Upper lobe of left lung (tissue), 6 donors: ENCODE measurements around the gene CLSTN1. TPM values are rescaled to one million over a fixed set of nuclear protein-coding genes. Genes with fewer than 3 reads are reported as not detected.

Experiments
- ATAC-seq, 2 donors: fragments of 200-7000 bp; cut with Tn5 transposase; one replicate each; pipeline ENCODE4 v1.9.1; 2022; ENCODE audit warnings: mild to moderate bottlenecking in 2 of 2, moderate library complexity in 2 of 2; ENCODE audit not compliant: low FRiP score in 2 of 2
- DNase-seq, 2 donors: peaks; one replicate each; pipeline ENCODE4 v3.0.0-alpha.2; 2019 to 2020
- H3K27ac ChIP-seq, 4 donors: fragments of 200-600 bp; sonication (generic); one replicate each; pipeline ENCODE4 v1.5.1; 2016 to 2019
- H3K27me3 ChIP-seq, 4 donors: fragments of 200-600 bp; sonication (generic); one replicate each; pipeline ENCODE4 v1.5.1; 2017 to 2019
- H3K36me3 ChIP-seq, 4 donors: fragments of 200-600 bp; sonication (generic); one replicate each; pipeline ENCODE4 v1.5.1; 2016 to 2019
- H3K4me1 ChIP-seq, 4 donors: fragments of 200-600 bp; sonication (generic); one replicate each; pipeline ENCODE4 v1.5.1; 2018 to 2019
- H3K4me3 ChIP-seq, 4 donors: fragments of 200-600 bp; sonication (generic); one replicate each; pipeline ENCODE4 v1.5.1; 2017 to 2019; ENCODE audit warnings: mild to moderate bottlenecking in 2 of 4, moderate library complexity in 1 of 4
- H3K9me3 ChIP-seq, 4 donors: fragments of 200-600 bp; sonication (generic); one replicate each; pipeline ENCODE4 v1.5.1; 2018 to 2019
- CTCF ChIP-seq, 6 experiments: fragments of 450-650 bp in 4 of 6; fragments of 200-600 bp in 2 of 6; sonication (generic) in 2 of 6; IDR thresholded peaks; one replicate each; pipeline ENCODE4 v1.5.1; 2016 to 2019; ENCODE audit warnings: antibody characterized with exemption in 6 of 6
- EP300 ChIP-seq, 4 donors: sonication (generic); formaldehyde crosslinking; IDR thresholded peaks; one replicate each; pipeline ENCODE4 v1.5.1; 2017; ENCODE audit warnings: antibody characterized with exemption in 4 of 4, control low read depth in 2 of 4
- POLR2A ChIP-seq, 4 donors: fragments of 450-650 bp; IDR thresholded peaks; one replicate each; pipeline ENCODE4 v1.5.1; 2016 to 2017; ENCODE audit warnings: antibody characterized with exemption in 4 of 4, mild to moderate bottlenecking in 2 of 4
- POLR2AphosphoS5 ChIP-seq, 2 donors: sonication (generic); formaldehyde crosslinking; IDR thresholded peaks; one replicate each; pipeline ENCODE4 v1.5.1; 2017; ENCODE audit warnings: antibody characterized with exemption in 2 of 2
- WGBS, 2 donors: methylation state at CpG; one replicate each; pipeline ENCODE4 v1.1.5; 2017 to 2018; 5-methylcytosine and 5-hydroxymethylcytosine counted together
- total RNA-seq, 6 donors: library from RNA; depleted of rRNA in 4 of 6; stranded (reverse); fragments of >200 nt in 4 of 6; gene quantifications; one replicate each; pipeline versions ENCODE4 v1.1.0 to v1.2.1, GENCODE V29; 2016 to 2021
- donor health status: DM: no; HTN: no; CAD: no; lungs with moderate emphysema.
- donor health status: DM: no; HTN: yes; CAD: no; lungs with severe emphysema.

CLSTN1 gene
- total RNA-seq, 6 donors from 2014 or later = 35.6 to 82.7 (median 59.5) TPM

- Histone ChIP-seq H3K4me1 (no peaks in the 10 kb centered on the region), H3K4me3 (no peak overlapping the region), H3K9me3 (no peaks in the 10 kb centered on the region), H3K27ac (no peak overlapping the region), H3K36me3 (peaks cover 0 to 21% (median 8%) of the 10 kb centered on the region in 4 donors), H3K27me3 (no peaks in the 10 kb centered on the region)
- TF ChIP-seq POLR2AphosphoS5 (IDR thresholded peaks at IDR 0.05) (no peak), POLR2A (IDR thresholded peaks at IDR 0.05) (no peak)
- ATAC-seq (no peak), DNase-seq (no peak)
- 75 to 76% methylated on average over 10 of the region's 10 CpGs for whole genome bisulfite sequencing, 2 donors
These were observed 53.5 kb downstream of the CLSTN1 start for GRCh38 chr1:9770298-9770697.

DNA sequence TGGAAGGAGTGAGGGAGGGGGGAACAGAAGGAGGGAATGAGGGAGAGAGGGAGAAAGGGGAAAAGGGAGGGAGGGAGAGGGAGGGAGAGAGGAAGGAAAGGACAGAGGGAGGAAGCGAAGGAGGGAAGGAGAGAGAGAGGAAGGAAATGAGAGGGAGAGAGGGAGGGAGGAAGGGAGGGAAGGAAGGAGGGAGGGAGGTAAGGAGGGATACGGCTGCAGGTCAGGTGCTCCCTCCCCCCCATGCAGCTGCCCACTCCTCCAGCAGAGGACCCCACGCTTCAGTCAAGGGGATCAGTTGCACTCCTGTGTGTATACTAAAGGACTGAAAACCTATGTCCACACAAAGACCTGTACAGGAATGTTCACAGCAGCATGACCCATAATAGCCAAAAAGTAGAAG lies 54.8 kb downstream of the CLSTN1 start:
- no peak overlapping the region for H3K27ac ChIP-seq
- H3K4me3 ChIP-seq = no peak overlapping the region
- H3K9me3 ChIP-seq = no peaks in the 10 kb centered on the region
- ATAC-seq (no peak), DNase-seq (no peak)
- H3K36me3 ChIP-seq = peaks cover 0 to 21% (median 8%) of the 10 kb centered on the region in 4 donors
- H3K27me3 ChIP-seq = no peaks in the 10 kb centered on the region
- no peaks in the 10 kb centered on the region for H3K4me1 ChIP-seq
- 76 to 80% methylated on average over 3 of the region's 3 CpGs for WGBS, 2 donors
- TF ChIP-seq POLR2AphosphoS5 (IDR thresholded peaks at IDR 0.05) (no peak), POLR2A (IDR thresholded peaks at IDR 0.05) (no peak), CTCF (IDR thresholded peaks at IDR 0.05) (no peak), EP300 (IDR thresholded peaks at IDR 0.05) (no peak)

DNA sequence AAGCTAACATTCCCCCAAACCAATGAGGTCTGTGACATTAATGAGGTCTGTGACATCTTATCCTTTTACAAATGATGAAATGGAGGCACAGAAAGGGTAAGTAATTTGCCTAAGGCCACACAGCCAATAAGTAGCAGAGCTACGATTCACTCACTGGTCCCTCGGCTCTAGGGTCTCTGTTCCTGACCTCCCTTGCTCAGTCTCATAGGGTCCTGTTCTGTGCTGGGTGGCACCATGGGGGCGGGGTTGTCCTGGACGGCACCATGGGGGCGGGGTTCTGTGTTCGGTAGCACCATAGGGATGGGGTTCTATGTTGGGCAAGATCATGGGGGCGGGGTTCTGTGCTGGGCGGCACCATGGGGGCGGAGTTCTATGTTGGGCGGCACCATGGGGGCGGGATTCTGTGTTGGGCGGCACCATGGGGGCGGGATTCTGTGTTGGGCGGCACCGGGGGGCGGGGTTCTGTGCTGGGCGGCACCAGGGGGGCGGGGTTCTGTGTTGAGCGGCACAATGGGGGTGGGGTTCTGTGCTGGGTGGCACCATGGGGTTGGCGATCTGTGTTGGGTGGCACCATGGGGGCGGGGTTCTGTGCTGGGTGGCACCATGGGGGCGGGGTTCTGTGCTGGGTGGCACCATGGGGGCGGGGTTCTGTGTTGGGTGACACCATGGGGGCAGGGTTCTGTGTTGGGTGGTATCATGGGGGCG lies 55.6 kb downstream of the CLSTN1 start:
- TF ChIP-seq CTCF (IDR thresholded peaks at IDR 0.05) (no peak), POLR2A (IDR thresholded peaks at IDR 0.05) (no peak), EP300 (IDR thresholded peaks at IDR 0.05) (no peak), POLR2AphosphoS5 (IDR thresholded peaks at IDR 0.05) (no peak)
- H3K36me3 ChIP-seq = peaks cover 0 to 20% (median 7%) of the 10 kb centered on the region in 4 donors
- DNase-seq = no peak
- no peaks in the 10 kb centered on the region for H3K27me3 ChIP-seq
- WGBS, 2 donors = 95 to 97% methylated on average over 7 to 14 of the region's 24 CpGs
- H3K4me1 ChIP-seq = no peaks in the 10 kb centered on the region
- no peak overlapping the region for H3K27ac ChIP-seq
- no peaks in the 10 kb centered on the region for H3K9me3 ChIP-seq
- ATAC-seq = no peak
- H3K4me3 ChIP-seq = no peak overlapping the region

- no peaks in the 10 kb centered on the region for H3K27me3 ChIP-seq
- no peak overlapping the region for H3K27ac ChIP-seq
- peaks cover 0 to 11% (median 3%) of the 10 kb centered on the region in 4 donors for H3K36me3 ChIP-seq
- no peaks in the 10 kb centered on the region for H3K9me3 ChIP-seq
- no peak overlapping the region for H3K4me3 ChIP-seq
- no peak for TF ChIP-seq EP300 (IDR thresholded peaks at IDR 0.05)
- no peak for TF ChIP-seq CTCF (IDR thresholded peaks at IDR 0.05)
- no peak for TF ChIP-seq POLR2AphosphoS5 (IDR thresholded peaks at IDR 0.05)
- no peak for TF ChIP-seq POLR2A (IDR thresholded peaks at IDR 0.05)
- 95 to 96% methylated on average over 15 of the region's 15 CpGs for WGBS, 2 donors
- DNase-seq = no peak
- no peak for ATAC-seq
- H3K4me1 ChIP-seq = no peaks in the 10 kb centered on the region
These were observed 56.9 kb downstream of the CLSTN1 start for GRCh38 chr1:9766759-9767442.

DNA sequence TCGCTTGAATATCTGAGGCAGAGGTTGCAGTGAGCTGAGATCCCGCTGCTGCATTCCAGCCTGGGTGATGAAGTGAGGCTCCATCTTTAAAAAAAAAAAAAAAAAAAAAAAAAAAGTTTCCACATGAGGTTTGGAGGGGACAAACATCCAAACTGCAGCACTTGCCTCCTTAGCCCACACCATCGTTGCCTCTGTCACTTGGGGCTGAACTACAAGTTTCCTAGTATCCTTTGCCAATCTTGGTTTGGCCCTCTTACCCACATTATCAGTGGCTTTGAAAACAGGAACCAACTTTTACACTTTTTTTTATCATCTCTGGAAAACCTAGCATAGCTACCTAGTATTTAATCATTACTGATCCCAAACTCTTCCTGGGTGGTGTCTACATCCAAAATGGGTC lies 59.2 kb downstream of the CLSTN1 start:
- no peak for TF ChIP-seq POLR2AphosphoS5 (IDR thresholded peaks at IDR 0.05)
- Histone ChIP-seq H3K4me1 (no peaks in the 10 kb centered on the region), H3K27me3 (no peaks in the 10 kb centered on the region), H3K4me3 (no peak overlapping the region), H3K27ac (no peak overlapping the region), H3K9me3 (no peaks in the 10 kb centered on the region), H3K36me3 (peaks cover 0 to 8% (median 3%) of the 10 kb centered on the region in 4 donors)
- 83% methylated on average over 3 of the region's 3 CpGs for WGBS, 2 donors
- DNase-seq (no peak), ATAC-seq (no peak)
